ENCODE data around the gene CALY.

Gene CALY

GRCh38 chr10:133336118-133336576 is 549 bp downstream of the CALY start:
- Histone ChIP-seq H2AFZ (ENCODE audit: low read depth, low read length, severe bottlenecking) (no peak overlapping the region), H3K36me3 (ENCODE audit: low read length) (no peaks in the 10 kb centered on the region), H3K27ac (ENCODE audit: low read depth, low read length) (no peak overlapping the region), H3K4me2 (ENCODE audit: low read depth, low read length, poor library complexity, severe bottlenecking) (no peak overlapping the region), H3K9me3 (ENCODE audit: insufficient read depth, low read length) (no peaks in the 10 kb centered on the region; the same call in 1 of the 2 replicates), H3K4me3 (ENCODE audit: insufficient read depth, low read length, poor library complexity, severe bottlenecking) (no peak overlapping the region), H3F3A (ENCODE audit: insufficient read depth) (no peaks in the 10 kb centered on the region), H3K79me2 (ENCODE audit: insufficient read depth, low read length) (no peaks in the 10 kb centered on the region), H3K9ac (ENCODE audit: low read length) (no peak overlapping the region), H3K9me2 (replicated peaks; ENCODE audit: insufficient read depth, low read length) (no peaks in the 10 kb centered on the region), H4K20me1 (ENCODE audit: low read depth, low read length) (no peaks in the 10 kb centered on the region), H3K27me3 (ENCODE audit: low read length) (no peaks in the 10 kb centered on the region)
- TF ChIP-seq CTCF (IDR thresholded peaks at IDR 0.05; ENCODE audit: insufficient read depth, low read length, poor library complexity, severe bottlenecking) (no peak), EZH2phosphoT487 (conservative IDR thresholded peaks at IDR 0.05; ENCODE audit: low read length) (no peak)

- Histone ChIP-seq H3K9ac (ENCODE audit: low read length) (no peak overlapping the region), H3K79me2 (ENCODE audit: insufficient read depth, low read length) (no peaks in the 10 kb centered on the region), H3K27me3 (ENCODE audit: low read length) (no peaks in the 10 kb centered on the region), H4K20me1 (ENCODE audit: low read depth, low read length) (no peaks in the 10 kb centered on the region), H3K27ac (ENCODE audit: low read depth, low read length) (no peak overlapping the region), H3K4me2 (ENCODE audit: low read depth, low read length, poor library complexity, severe bottlenecking) (no peak overlapping the region), H3F3A (ENCODE audit: insufficient read depth) (no peaks in the 10 kb centered on the region), H2AFZ (ENCODE audit: low read depth, low read length, severe bottlenecking) (no peak overlapping the region), H3K4me3 (ENCODE audit: insufficient read depth, low read length, poor library complexity, severe bottlenecking) (no peak overlapping the region), H3K9me3 (ENCODE audit: insufficient read depth, low read length) (no peaks in the 10 kb centered on the region; the same call in 1 of the 2 replicates), H3K9me2 (replicated peaks; ENCODE audit: insufficient read depth, low read length) (no peaks in the 10 kb centered on the region), H3K36me3 (ENCODE audit: low read length) (no peaks in the 10 kb centered on the region)
- TF ChIP-seq CTCF (IDR thresholded peaks at IDR 0.05; ENCODE audit: insufficient read depth, low read length, poor library complexity, severe bottlenecking) = no peak
- TF ChIP-seq EZH2phosphoT487 (conservative IDR thresholded peaks at IDR 0.05; ENCODE audit: low read length) = no peak
Observed at GRCh38 chr10:133335246-133336117, 1.2 kb downstream of the CALY start.

GRCh38 chr10:133334503-133335245 is 2.0 kb downstream of the CALY start:
- no peaks in the 10 kb centered on the region for H3F3A ChIP-seq (ENCODE audit: insufficient read depth)
- H3K9ac ChIP-seq (ENCODE audit: low read length) = no peak overlapping the region
- H3K27ac ChIP-seq (ENCODE audit: low read depth, low read length) = no peak overlapping the region
- H3K9me3 ChIP-seq (ENCODE audit: insufficient read depth, low read length) = no peaks in the 10 kb centered on the region; the same call in 1 of the 2 replicates
- H2AFZ ChIP-seq (ENCODE audit: low read depth, low read length, severe bottlenecking) = no peak overlapping the region
- H3K27me3 ChIP-seq (ENCODE audit: low read length) = no peaks in the 10 kb centered on the region
- no peak overlapping the region for H3K4me3 ChIP-seq (ENCODE audit: insufficient read depth, low read length, poor library complexity, severe bottlenecking)
- no peak overlapping the region for H3K4me2 ChIP-seq (ENCODE audit: low read depth, low read length, poor library complexity, severe bottlenecking)
- H4K20me1 ChIP-seq (ENCODE audit: low read depth, low read length) = no peaks in the 10 kb centered on the region
- H3K79me2 ChIP-seq (ENCODE audit: insufficient read depth, low read length) = no peaks in the 10 kb centered on the region
- no peaks in the 10 kb centered on the region for H3K9me2 ChIP-seq (replicated peaks; ENCODE audit: insufficient read depth, low read length)
- no peak for TF ChIP-seq CTCF (IDR thresholded peaks at IDR 0.05; ENCODE audit: insufficient read depth, low read length, poor library complexity, severe bottlenecking)
- TF ChIP-seq EZH2phosphoT487 (conservative IDR thresholded peaks at IDR 0.05; ENCODE audit: low read length) = no peak
- H3K36me3 ChIP-seq (ENCODE audit: low read length) = no peaks in the 10 kb centered on the region
